A673 (cell line): ENCODE results near the gene PDE6D.

Experiments used
- CTCF ChIP-seq: fragments of 300-800, 200-600 bp; sonication (generic); conservative IDR thresholded peaks from 2 replicates; pipeline ENCODE4 v1.5.1; 2017; ENCODE audit warnings: low read depth, mild to moderate bottlenecking, antibody characterized with exemption, low read length, moderate library complexity, mixed read lengths
- EZH2 ChIP-seq: fragments of 200-600 bp; sonication (generic); IDR thresholded peaks from 2 replicates; pipeline ENCODE4 v1.6.1; 2017; ENCODE audit warnings: borderline replicate concordance, low read depth, mild to moderate bottlenecking, mixed read lengths, antibody characterized with exemption, low read length; ENCODE audit not compliant: poor library complexity, severe bottlenecking

DNA sequence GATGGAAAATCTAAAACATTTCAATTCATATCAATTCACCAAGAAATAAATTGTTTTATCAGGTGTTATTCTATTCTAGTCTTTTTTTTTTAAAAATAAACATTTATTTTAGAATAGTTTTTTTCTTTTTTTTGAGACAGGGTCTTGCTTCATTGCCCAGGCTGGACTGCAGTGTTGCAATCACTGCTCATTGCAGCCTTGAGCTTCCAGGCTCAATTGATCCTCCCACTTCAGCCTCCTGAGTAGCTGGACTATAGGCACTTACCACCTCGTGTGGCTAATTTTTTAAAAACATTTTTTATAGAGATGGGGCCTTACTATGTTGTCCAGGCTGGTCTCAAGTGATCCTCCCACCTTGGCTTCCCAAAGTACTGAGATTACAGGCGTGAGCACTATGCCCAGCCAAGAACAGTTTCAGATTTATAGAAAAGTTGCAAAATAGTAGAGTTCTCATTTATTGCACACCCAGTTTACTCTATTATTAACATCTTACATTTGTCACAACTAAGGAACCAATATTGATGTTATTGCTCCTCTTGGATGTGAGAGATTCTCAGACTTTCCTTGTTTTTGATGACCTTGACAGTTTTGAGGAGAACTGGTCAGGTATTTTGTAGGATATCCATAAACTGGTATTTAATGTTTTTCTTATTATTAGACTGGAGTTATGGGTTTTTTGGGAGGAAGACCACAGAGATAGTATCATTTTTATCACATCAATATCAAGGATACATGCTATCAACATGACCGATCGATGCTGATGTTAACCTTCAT lies 29.9 kb downstream of the PDE6D start:
- TF ChIP-seq CTCF (no peak), EZH2 (no peak)
